Adrenal gland (tissue), 5 donors: Measurements from ENCODE around the gene LYRM4.

Source experiments
- CTCF ChIP-seq, 6 experiments: fragments of 450-650 bp in 4 of 6; fragments of 200-600 bp in 2 of 6; sonication (generic) in 1 of 6; IDR thresholded peaks; 1 replicate in 5 of 6; 2 replicates in 1 of 6; pipeline versions ENCODE4 v1.5.1 to v1.8.0; 2016 to 2021; ENCODE audit warnings: antibody characterized with exemption in 6 of 6, mild to moderate bottlenecking in 2 of 6, moderate library complexity in 1 of 6
- POLR2A ChIP-seq, 2 donors: fragments of 450-650 bp; IDR thresholded peaks; one replicate each; pipeline ENCODE4 v1.6.1; 2017; ENCODE audit warnings: antibody characterized with exemption in 2 of 2, mild to moderate bottlenecking in 2 of 2, moderate library complexity in 1 of 2
- donor health status: DM: no; HTN: no; CAD: no.

GRCh38 chr6:5201271-5201670, 59.5 kb downstream of the LYRM4 start:
- TF ChIP-seq CTCF (IDR thresholded peaks at IDR 0.05), result no peak
- no peak for TF ChIP-seq POLR2A (IDR thresholded peaks at IDR 0.05)
